Calu3 (cell line): ENCODE results near the gene CROCC2. TPM values are rescaled to one million over a fixed set of nuclear protein-coding genes. Genes with fewer than 3 reads are reported as not detected.

ENCODE experiments used
- BruUV-seq: library from RNA; stranded (reverse); fragments of 400-500 nt; replicated peaks from 2 replicates; lab custom pipeline; 2021; lab: Mats Ljungman, UMichigan
- CTCF ChIA-PET: fragments of 300-600 bp; sonication (Branson Sonifier 250); formaldehyde crosslinking; loops from one replicate; lab custom pipeline; 2022; ENCODE audit warnings: antibody characterized with exemption; lab: Charles Lee
- DNase-seq: peaks from one replicate; pipeline ENCODE4 v3.0.0; 2022
- H3K27ac Mint-ChIP-seq: one replicate; pipeline ENCODE4 v1.8.0; 2022; ENCODE audit warnings: mixed read lengths; ENCODE audit not compliant: unreplicated experiment
- H3K27me3 Mint-ChIP-seq: one replicate; pipeline ENCODE4 v1.8.0; 2022; ENCODE audit warnings: mixed read lengths; ENCODE audit not compliant: unreplicated experiment
- H3K36me3 Mint-ChIP-seq: one replicate; pipeline ENCODE4 v1.8.0; 2022; ENCODE audit warnings: mild to moderate bottlenecking, moderate library complexity, mixed read lengths; ENCODE audit not compliant: insufficient read depth, unreplicated experiment
- H3K4me1 Mint-ChIP-seq: one replicate; pipeline ENCODE4 v1.8.0; 2022; ENCODE audit warnings: mild to moderate bottlenecking, low read depth, mixed read lengths; ENCODE audit not compliant: unreplicated experiment
- H3K4me3 Mint-ChIP-seq: one replicate; pipeline ENCODE4 v1.8.0; 2022; ENCODE audit warnings: mild to moderate bottlenecking, low read depth, moderate library complexity, mixed read lengths; ENCODE audit not compliant: unreplicated experiment
- H3K9me3 Mint-ChIP-seq: one replicate; pipeline ENCODE4 v1.8.0; 2022; ENCODE audit warnings: low read depth, mixed read lengths; ENCODE audit not compliant: unreplicated experiment
- intact Hi-C: fragments of 100-400 bp; cut with micrococcal nuclease; formaldehyde crosslinking; loops from one replicate; pipeline ENCODE4 v1.10.0; 2022; ENCODE audit not compliant: unreplicated experiment
- total RNA-seq: library from RNA; stranded (reverse); gene quantifications from 2 replicates; pipeline ENCODE4 v1.2.3, GENCODE V29; 2022
- TF ChIP-seq, protein P1 (sequence below): fragments of 200-600 bp; IDR thresholded peaks from one replicate; pipeline ENCODE4 v1.8.0; 2022; ENCODE audit warnings: antibody characterized with exemption; ENCODE audit not compliant: unreplicated experiment

The CROCC2 gene
- total RNA-seq, 1 experiment from 2014 or later: not detected

DNA sequence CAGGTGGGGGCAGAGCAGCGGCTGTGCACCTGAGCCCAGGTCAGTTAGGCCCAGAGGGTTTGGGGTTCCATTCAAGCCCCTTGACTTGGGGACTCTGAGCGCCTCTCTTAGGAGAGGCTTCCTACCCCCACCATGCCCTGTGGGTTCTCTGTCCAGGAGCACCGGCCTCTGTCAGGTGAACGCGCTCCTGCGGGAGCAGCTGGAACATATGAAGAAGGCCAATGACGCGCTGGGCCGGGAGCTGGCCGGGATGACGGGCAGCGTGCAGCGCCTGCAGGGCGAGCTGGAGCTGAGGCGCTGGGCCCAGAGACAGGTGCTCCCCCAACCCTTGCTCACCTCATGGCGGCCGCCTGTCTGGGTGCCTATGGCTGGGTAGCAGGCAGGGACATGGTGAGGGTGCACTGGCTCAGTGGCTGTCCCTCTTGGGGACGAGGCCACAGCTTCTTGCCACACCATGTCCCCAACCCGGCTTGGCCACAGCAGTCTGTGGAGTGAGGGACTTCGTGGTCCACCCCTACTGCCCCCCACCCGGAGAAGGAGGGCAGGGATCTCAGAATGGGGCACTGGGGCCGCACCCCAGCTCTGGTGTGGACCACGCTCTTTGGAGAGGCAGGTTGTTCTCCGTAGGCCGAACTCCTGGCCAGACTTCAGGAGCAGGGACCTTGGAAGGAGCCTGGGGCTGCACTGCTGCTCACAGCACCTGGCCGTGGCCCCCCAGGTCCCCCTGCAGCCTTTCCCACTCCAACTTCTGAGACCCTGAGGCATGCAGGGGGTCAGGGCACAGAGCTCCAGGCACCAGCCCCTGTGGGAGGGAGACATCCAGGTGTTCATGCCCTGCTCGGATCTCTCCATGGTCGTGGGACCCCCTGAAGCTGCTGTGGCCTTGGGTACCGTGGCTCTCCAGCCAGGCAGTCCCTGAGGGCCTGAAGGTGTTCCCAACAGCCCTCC, 19.7 kb downstream of the CROCC2 start:
- TF ChIP-seq, protein P1, sequence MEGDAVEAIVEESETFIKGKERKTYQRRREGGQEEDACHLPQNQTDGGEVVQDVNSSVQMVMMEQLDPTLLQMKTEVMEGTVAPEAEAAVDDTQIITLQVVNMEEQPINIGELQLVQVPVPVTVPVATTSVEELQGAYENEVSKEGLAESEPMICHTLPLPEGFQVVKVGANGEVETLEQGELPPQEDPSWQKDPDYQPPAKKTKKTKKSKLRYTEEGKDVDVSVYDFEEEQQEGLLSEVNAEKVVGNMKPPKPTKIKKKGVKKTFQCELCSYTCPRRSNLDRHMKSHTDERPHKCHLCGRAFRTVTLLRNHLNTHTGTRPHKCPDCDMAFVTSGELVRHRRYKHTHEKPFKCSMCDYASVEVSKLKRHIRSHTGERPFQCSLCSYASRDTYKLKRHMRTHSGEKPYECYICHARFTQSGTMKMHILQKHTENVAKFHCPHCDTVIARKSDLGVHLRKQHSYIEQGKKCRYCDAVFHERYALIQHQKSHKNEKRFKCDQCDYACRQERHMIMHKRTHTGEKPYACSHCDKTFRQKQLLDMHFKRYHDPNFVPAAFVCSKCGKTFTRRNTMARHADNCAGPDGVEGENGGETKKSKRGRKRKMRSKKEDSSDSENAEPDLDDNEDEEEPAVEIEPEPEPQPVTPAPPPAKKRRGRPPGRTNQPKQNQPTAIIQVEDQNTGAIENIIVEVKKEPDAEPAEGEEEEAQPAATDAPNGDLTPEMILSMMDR: no peak
- intact Hi-C loops: no loop called here
- no peaks in the 10 kb centered on the region for H3K9me3 Mint-ChIP-seq
- DNase-seq: peak; percentile 1
- H3K27ac Mint-ChIP-seq: no peak overlapping the region
- CTCF ChIA-PET: interaction anchor here (1.1 kb wide), 1 partner anchor 11 kb away, joined by 6 read pairs; no protein-coding TSS in a partner anchor
- peaks cover 57% of the 10 kb centered on the region for H3K27me3 Mint-ChIP-seq
- no peak overlapping the region for H3K4me3 Mint-ChIP-seq
- H3K36me3 Mint-ChIP-seq: no peaks in the 10 kb centered on the region
- no TSS peak for BruUV-seq
- H3K4me1 Mint-ChIP-seq: no peaks in the 10 kb centered on the region

DNA sequence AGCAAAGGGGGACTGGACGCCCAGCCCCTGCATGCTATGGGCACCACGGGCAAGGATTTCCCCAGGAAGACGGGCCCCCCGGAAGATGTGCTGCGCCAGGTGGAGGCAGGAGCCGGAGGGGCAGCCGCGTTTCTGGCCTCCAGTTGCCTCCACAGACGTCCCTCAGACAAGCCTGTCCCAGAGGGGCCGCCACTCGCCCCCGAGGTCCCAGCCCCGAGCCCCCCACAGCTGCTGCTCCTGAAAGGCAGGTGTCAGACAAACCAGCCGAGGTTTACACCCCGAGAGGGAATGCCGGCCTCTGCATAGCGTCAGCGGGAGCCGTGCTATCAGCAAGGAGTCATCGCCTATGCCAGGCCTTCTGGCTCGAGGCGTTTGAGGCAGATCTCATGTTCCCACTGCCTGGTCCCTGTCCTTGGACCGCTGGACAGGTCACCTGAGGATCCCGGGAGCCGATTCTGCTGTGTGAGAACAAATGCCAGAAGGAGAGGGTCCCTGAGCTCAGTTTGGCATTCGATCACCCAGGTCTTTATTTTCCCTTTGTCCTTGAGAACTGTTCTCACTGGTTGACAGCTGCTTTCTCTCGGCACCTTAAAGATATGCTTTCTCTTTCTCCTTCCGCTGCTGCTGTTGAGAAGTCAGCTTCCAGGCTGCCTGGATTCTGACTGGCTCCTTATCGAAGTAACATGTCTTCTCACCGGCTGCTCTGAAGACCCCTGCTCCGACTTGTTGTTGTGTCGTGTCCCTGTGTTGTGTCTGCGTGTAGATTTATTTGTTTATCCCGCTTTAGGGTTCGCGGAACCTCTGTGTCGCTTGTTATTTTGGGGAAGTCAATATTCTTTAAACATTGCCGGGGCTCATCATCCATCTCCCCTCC, 20.6 kb downstream of the CROCC2 start:
- Mint-ChIP-seq H3K36me3 (no peaks in the 10 kb centered on the region), H3K4me1 (no peaks in the 10 kb centered on the region), H3K4me3 (no peak overlapping the region), H3K9me3 (no peaks in the 10 kb centered on the region), H3K27ac (no peak overlapping the region), H3K27me3 (peaks cover 66% of the 10 kb centered on the region)
- CTCF ChIA-PET: interaction anchor here (1.3 kb wide), 1 partner anchor 12 kb away, joined by 4 read pairs; no protein-coding TSS in a partner anchor
- no TSS peak for BruUV-seq
- intact Hi-C loops: no loop called here
- TF ChIP-seq, protein P1: no peak
- DNase-seq: peak; percentile 6

DNA sequence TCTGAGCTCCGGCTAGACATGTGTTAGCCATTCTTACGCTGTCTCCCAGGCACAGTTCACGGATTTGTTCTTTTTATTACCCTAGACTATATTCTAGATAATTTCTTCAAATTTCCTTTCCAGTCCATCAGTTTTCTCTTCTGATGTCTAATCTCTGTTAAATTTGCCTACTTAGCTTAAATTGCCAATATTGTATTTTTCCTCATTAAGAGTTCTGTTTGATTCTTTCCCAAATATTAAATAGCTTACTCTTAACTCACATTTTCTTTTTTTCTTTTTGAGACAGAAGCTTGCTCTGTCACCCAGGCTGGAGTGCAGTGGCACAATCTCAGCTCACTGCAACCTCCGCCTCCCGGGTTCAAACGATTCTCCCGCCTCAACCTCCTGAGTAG, 21.2 kb downstream of the CROCC2 start:
- intact Hi-C loops: no loop called here
- Mint-ChIP-seq H3K4me3 (no peak overlapping the region), H3K27me3 (peaks cover 73% of the 10 kb centered on the region), H3K36me3 (no peaks in the 10 kb centered on the region), H3K9me3 (no peaks in the 10 kb centered on the region), H3K27ac (no peak overlapping the region), H3K4me1 (no peaks in the 10 kb centered on the region)
- no TSS peak for BruUV-seq
- CTCF ChIA-PET: interaction anchor here (1.3 kb wide), 1 partner anchor 13 kb away, joined by 4 read pairs; no protein-coding TSS in a partner anchor
- TF ChIP-seq, protein P1: no peak
- no peak for DNase-seq
